Pons (tissue), 1 donor: Measurements from ENCODE around the gene CYP46A1.

Source experiments
- DNase-seq: peaks from one replicate; pipeline ENCODE4 v3.0.0-alpha.2; 2016; ENCODE audit warnings: low spot score

The CYP46A1 gene

GRCh38 chr14:99673305-99674063, 10.6 kb upstream of the CYP46A1 start:
- no peak for DNase-seq

GRCh38 chr14:99674064-99674650, 9.9 kb upstream of the CYP46A1 start:
- no peak for DNase-seq

- no peak for DNase-seq
These were observed 9.2 kb upstream of the CYP46A1 start for GRCh38 chr14:99674776-99675381.

GRCh38 chr14:99675382-99675835, 8.7 kb upstream of the CYP46A1 start:
- DNase-seq = no peak

GRCh38 chr14:99675951-99676350, 8.1 kb upstream of the CYP46A1 start:
- DNase-seq = no peak

- no peak for DNase-seq
These were observed 7.4 kb upstream of the CYP46A1 start for GRCh38 chr14:99676657-99677056.

GRCh38 chr14:99677231-99678140, 6.6 kb upstream of the CYP46A1 start:
- no peak for DNase-seq

GRCh38 chr14:99678198-99678597, 5.9 kb upstream of the CYP46A1 start:
- no peak for DNase-seq

- DNase-seq = no peak
These were observed 5.0 kb upstream of the CYP46A1 start for GRCh38 chr14:99679111-99679510.

- no peak for DNase-seq
These were observed 4.6 kb upstream of the CYP46A1 start for GRCh38 chr14:99679543-99679942.

- no peak for DNase-seq
These were observed 4.1 kb upstream of the CYP46A1 start for GRCh38 chr14:99679996-99680395.

GRCh38 chr14:99681101-99681831, 2.8 kb upstream of the CYP46A1 start:
- DNase-seq = no peak

- no peak for DNase-seq
These were observed 2.3 kb upstream of the CYP46A1 start for GRCh38 chr14:99681832-99682148.

- DNase-seq = peak; percentile 63
These were observed 1.1 kb upstream of the CYP46A1 start for GRCh38 chr14:99682809-99683618.

- DNase-seq = peak; percentile 22
These were observed 374 bp downstream of the CYP46A1 start for GRCh38 chr14:99684410-99684934.

GRCh38 chr14:99685151-99685591, 1.1 kb downstream of the CYP46A1 start:
- DNase-seq = no peak

GRCh38 chr14:99685596-99685995, 1.5 kb downstream of the CYP46A1 start:
- DNase-seq = no peak

GRCh38 chr14:99686557-99687283, 2.6 kb downstream of the CYP46A1 start:
- no peak for DNase-seq

GRCh38 chr14:99687284-99688209, 3.4 kb downstream of the CYP46A1 start:
- DNase-seq = no peak
